ENCODE results near the gene CELF5.

GRCh38 chr19:3250675-3251074, 26.2 kb downstream of the CELF5 start:
- TF ChIP-seq POLR2A (IDR thresholded peaks at IDR 0.05) = no peak
- TF ChIP-seq, protein P1, sequence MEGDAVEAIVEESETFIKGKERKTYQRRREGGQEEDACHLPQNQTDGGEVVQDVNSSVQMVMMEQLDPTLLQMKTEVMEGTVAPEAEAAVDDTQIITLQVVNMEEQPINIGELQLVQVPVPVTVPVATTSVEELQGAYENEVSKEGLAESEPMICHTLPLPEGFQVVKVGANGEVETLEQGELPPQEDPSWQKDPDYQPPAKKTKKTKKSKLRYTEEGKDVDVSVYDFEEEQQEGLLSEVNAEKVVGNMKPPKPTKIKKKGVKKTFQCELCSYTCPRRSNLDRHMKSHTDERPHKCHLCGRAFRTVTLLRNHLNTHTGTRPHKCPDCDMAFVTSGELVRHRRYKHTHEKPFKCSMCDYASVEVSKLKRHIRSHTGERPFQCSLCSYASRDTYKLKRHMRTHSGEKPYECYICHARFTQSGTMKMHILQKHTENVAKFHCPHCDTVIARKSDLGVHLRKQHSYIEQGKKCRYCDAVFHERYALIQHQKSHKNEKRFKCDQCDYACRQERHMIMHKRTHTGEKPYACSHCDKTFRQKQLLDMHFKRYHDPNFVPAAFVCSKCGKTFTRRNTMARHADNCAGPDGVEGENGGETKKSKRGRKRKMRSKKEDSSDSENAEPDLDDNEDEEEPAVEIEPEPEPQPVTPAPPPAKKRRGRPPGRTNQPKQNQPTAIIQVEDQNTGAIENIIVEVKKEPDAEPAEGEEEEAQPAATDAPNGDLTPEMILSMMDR (IDR thresholded peaks at IDR 0.05 in 4 of 5, conservative IDR thresholded peaks at IDR 0.05 in 1 of 5) = peak in 1 of 5 experiments; percentile 44

All from gastrocnemius medialis (tissue), 4 donors.